Vagina (tissue), 2 donors: Measurements from ENCODE around the gene SVEP1.

Experiments used
- POLR2A ChIP-seq, 2 donors: fragments of 450-650 bp; IDR thresholded peaks; one replicate each; pipeline ENCODE4 v1.6.1; 2017; ENCODE audit warnings: antibody characterized with exemption in 2 of 2, mild to moderate bottlenecking in 2 of 2, moderate library complexity in 2 of 2
- POLR2AphosphoS5 ChIP-seq, 2 donors: sonication (generic); formaldehyde crosslinking; IDR thresholded peaks; one replicate each; pipeline ENCODE4 v1.9.0; 2017; ENCODE audit warnings: antibody characterized with exemption in 2 of 2, mild to moderate bottlenecking in 2 of 2, low read depth in 1 of 2; ENCODE audit not compliant: insufficient read depth in 1 of 2
- TF ChIP-seq, protein P1 (sequence below), 3 experiments: fragments of 450-650 bp in 2 of 3; fragments of 200-600 bp in 1 of 3; sonication (generic) in 1 of 3; IDR thresholded peaks; one replicate each; pipeline ENCODE4 v1.5.1; 2017 to 2019; ENCODE audit warnings: antibody characterized with exemption in 3 of 3, mild to moderate bottlenecking in 2 of 3, moderate library complexity in 2 of 3

DNA sequence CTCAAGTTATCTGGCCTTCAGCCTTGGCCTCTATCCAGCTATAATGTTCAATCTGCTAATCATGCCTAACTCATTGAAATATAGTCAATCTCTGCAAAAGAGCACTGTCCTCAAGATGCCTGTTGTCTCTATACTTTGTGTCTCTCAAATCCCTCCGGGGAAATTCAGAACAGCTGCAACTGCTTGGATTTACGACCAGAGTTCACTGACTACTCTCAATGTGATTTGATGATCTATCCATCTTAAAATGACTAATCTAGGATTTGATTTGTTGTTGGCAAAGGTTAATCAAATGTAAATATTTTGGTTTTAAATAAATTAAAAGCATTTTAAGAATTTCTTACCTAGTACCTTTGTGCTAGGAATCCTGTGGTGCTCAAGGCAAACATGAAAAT, 40.9 kb downstream of the SVEP1 start:
- TF ChIP-seq POLR2A (IDR thresholded peaks at IDR 0.05) = no peak
- TF ChIP-seq, protein P1, sequence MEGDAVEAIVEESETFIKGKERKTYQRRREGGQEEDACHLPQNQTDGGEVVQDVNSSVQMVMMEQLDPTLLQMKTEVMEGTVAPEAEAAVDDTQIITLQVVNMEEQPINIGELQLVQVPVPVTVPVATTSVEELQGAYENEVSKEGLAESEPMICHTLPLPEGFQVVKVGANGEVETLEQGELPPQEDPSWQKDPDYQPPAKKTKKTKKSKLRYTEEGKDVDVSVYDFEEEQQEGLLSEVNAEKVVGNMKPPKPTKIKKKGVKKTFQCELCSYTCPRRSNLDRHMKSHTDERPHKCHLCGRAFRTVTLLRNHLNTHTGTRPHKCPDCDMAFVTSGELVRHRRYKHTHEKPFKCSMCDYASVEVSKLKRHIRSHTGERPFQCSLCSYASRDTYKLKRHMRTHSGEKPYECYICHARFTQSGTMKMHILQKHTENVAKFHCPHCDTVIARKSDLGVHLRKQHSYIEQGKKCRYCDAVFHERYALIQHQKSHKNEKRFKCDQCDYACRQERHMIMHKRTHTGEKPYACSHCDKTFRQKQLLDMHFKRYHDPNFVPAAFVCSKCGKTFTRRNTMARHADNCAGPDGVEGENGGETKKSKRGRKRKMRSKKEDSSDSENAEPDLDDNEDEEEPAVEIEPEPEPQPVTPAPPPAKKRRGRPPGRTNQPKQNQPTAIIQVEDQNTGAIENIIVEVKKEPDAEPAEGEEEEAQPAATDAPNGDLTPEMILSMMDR (IDR thresholded peaks at IDR 0.05) = no peak
- TF ChIP-seq POLR2AphosphoS5 (IDR thresholded peaks at IDR 0.05; ENCODE audit: insufficient read depth in 1 of 2, low read depth in 1 of 2) = no peak
